Prostate gland (tissue), 2 donors: Measurements from ENCODE around the gene UTS2B. TPM values are rescaled to one million over a fixed set of nuclear protein-coding genes. Genes with fewer than 3 reads are reported as not detected.
A peak's percentile ranks its signal among the peaks of the same experiment; 100 is the strongest.

Experiments
- DNase-seq: peaks from one replicate; pipeline ENCODE4 v3.0.0-alpha.2; 2019; ENCODE audit warnings: low spot score
- H3K27ac ChIP-seq, 2 donors: fragments of 200-600 bp; sonication (generic); 2 replicates each; pipeline ENCODE4 v1.5.1; 2017 to 2019
- H3K27me3 ChIP-seq: fragments of 200-600 bp; sonication (generic); replicated peaks from 2 replicates; pipeline ENCODE4 v1.5.1; 2019; ENCODE audit not compliant: insufficient read depth
- H3K36me3 ChIP-seq, 2 donors: fragments of 200-600 bp; sonication (generic); 1 replicate in 1 of 2; 2 replicates in 1 of 2; pipeline versions ENCODE4 v1.5.1 to v1.8.1; 2017 to 2019
- H3K4me1 ChIP-seq: fragments of 200-600 bp; sonication (generic); replicated peaks from 2 replicates; pipeline ENCODE4 v1.5.1; 2019
- H3K4me3 ChIP-seq, 2 donors: fragments of 200-600 bp; sonication (generic); 2 replicates each; pipeline ENCODE4 v1.5.1; 2017 to 2019
- H3K9me3 ChIP-seq: fragments of 200-600 bp; sonication (generic); 2 replicates; pipeline ENCODE4 v1.5.1; 2017
- CTCF ChIP-seq, 4 experiments: fragments of 200-600 bp in 2 of 4; fragments of 450-650 bp in 2 of 4; sonication (generic) in 2 of 4; IDR thresholded peaks; 1 replicate in 3 of 4; 2 replicates in 1 of 4; pipeline ENCODE4 v1.5.1; 2016 to 2019; ENCODE audit warnings: antibody characterized with exemption in 4 of 4, mild to moderate bottlenecking in 2 of 4, moderate library complexity in 2 of 4
- POLR2A ChIP-seq: fragments of 450-650 bp; IDR thresholded peaks from one replicate; pipeline ENCODE4 v1.6.1; 2016; ENCODE audit warnings: antibody characterized with exemption, mild to moderate bottlenecking
- POLR2AphosphoS5 ChIP-seq: sonication (generic); formaldehyde crosslinking; IDR thresholded peaks from one replicate; pipeline ENCODE4 v1.6.1; 2017; ENCODE audit warnings: antibody characterized with exemption
- WGBS: methylation state at CpG from one replicate; pipeline ENCODE4 v1.1.5; 2018; 5-methylcytosine and 5-hydroxymethylcytosine counted together
- intact Hi-C: fragments of 100-400 bp; cut with DNase I; formaldehyde crosslinking; loops from one replicate; pipeline ENCODE4 v1.14.2; 2022
- total RNA-seq, 2 donors: library from RNA; depleted of rRNA; stranded (reverse); fragments of >200 nt; gene quantifications; one replicate each; pipeline ENCODE4 v1.1.0, GENCODE V29; 2016

UTS2B gene
- total RNA-seq, 2 donors from 2014 or later, result 0.18 to 4.3 TPM

- H3K4me3 ChIP-seq, result peak within 1 kb of the TSS; percentile 86 to 96
- intact Hi-C loops, result loop anchor here (10.0 kb wide), 1 partner anchor 56 kb away; no protein-coding TSS in a partner anchor
- H3K4me1 ChIP-seq, result peaks cover 6% of the 10 kb centered on the region
- peak within 1 kb of the TSS; percentile 89 to 92 for H3K27ac ChIP-seq
- 1% methylated on average over 63 of the region's 63 CpGs for WGBS
- peak; percentile 70 for TF ChIP-seq POLR2AphosphoS5
- no peak for TF ChIP-seq POLR2A
- no peaks in the 10 kb centered on the region for H3K36me3 ChIP-seq
- no peaks in the 10 kb centered on the region for H3K9me3 ChIP-seq
- peak; percentile 82 for DNase-seq
- no peaks in the 10 kb centered on the region for H3K27me3 ChIP-seq
These were observed 1.2 kb downstream of the UTS2B start, which contains the start of gene CCDC50 for GRCh38 chr3:191328962-191329653. CCDC50 (plus strand) TSS chr3:191329394; CDS start chr3:191329675, 281 bp downstream.

GRCh38 chr3:191328383-191328961 lies 1.9 kb downstream of the UTS2B start:
- WGBS, result 69% methylated on average over 9 of the region's 9 CpGs
- H3K27me3 ChIP-seq, result no peaks in the 10 kb centered on the region
- H3K36me3 ChIP-seq, result no peaks in the 10 kb centered on the region
- peak overlapping the region; percentile 86 to 96 for H3K4me3 ChIP-seq
- H3K9me3 ChIP-seq, result no peaks in the 10 kb centered on the region
- H3K27ac ChIP-seq, result peak overlapping the region; percentile 89 to 92
- H3K4me1 ChIP-seq, result peaks cover 6% of the 10 kb centered on the region
- intact Hi-C loops, result loop anchor here (10.0 kb wide), 1 partner anchor 56 kb away; no protein-coding TSS in a partner anchor
- no peak for DNase-seq
- TF ChIP-seq CTCF (IDR thresholded peaks at IDR 0.05) (no peak), POLR2A (no peak), POLR2AphosphoS5 (no peak)

- H3K9me3 ChIP-seq, result no peaks in the 10 kb centered on the region
- H3K27me3 ChIP-seq, result no peaks in the 10 kb centered on the region
- 56% methylated on average over 2 of the region's 2 CpGs for WGBS
- no peak for TF ChIP-seq POLR2AphosphoS5
- TF ChIP-seq CTCF (IDR thresholded peaks at IDR 0.05), result no peak
- TF ChIP-seq POLR2A, result no peak
- DNase-seq, result no peak
- peaks cover 6% of the 10 kb centered on the region for H3K4me1 ChIP-seq
- no peak overlapping the region for H3K4me3 ChIP-seq
- intact Hi-C loops, result loop anchor here (10.0 kb wide), 1 partner anchor 57 kb away; no protein-coding TSS in a partner anchor
- H3K27ac ChIP-seq, result no peak overlapping the region
- no peaks in the 10 kb centered on the region for H3K36me3 ChIP-seq
These were observed 2.8 kb downstream of the UTS2B start for GRCh38 chr3:191327526-191327925.

GRCh38 chr3:191324936-191325335 lies 5.4 kb downstream of the UTS2B start:
- WGBS, result 93% methylated on average over 2 of the region's 2 CpGs
- H3K27me3 ChIP-seq, result no peaks in the 10 kb centered on the region
- H3K9me3 ChIP-seq, result no peaks in the 10 kb centered on the region
- H3K4me1 ChIP-seq, result peaks cover 4% of the 10 kb centered on the region
- intact Hi-C loops, result loop anchor here (10.0 kb wide), 1 partner anchor 60 kb away; no protein-coding TSS in a partner anchor
- no peak overlapping the region for H3K4me3 ChIP-seq
- H3K36me3 ChIP-seq, result no peaks in the 10 kb centered on the region
- no peak overlapping the region for H3K27ac ChIP-seq
- no peak for DNase-seq
- no peak for TF ChIP-seq POLR2AphosphoS5
- TF ChIP-seq POLR2A, result no peak
- no peak for TF ChIP-seq CTCF (IDR thresholded peaks at IDR 0.05)

- no peaks in the 10 kb centered on the region for H3K27me3 ChIP-seq
- no peaks in the 10 kb centered on the region for H3K9me3 ChIP-seq
- WGBS, result 71% methylated on average over 4 of the region's 4 CpGs
- H3K4me3 ChIP-seq, result no peak overlapping the region
- no peak overlapping the region for H3K27ac ChIP-seq
- TF ChIP-seq POLR2A, result no peak
- TF ChIP-seq POLR2AphosphoS5, result no peak
- no peak for TF ChIP-seq CTCF (IDR thresholded peaks at IDR 0.05)
- H3K36me3 ChIP-seq, result no peaks in the 10 kb centered on the region
- no peak for DNase-seq
- intact Hi-C loops, result loop anchor here (10.0 kb wide), 1 partner anchor 64 kb away; no protein-coding TSS in a partner anchor
- H3K4me1 ChIP-seq, result peaks cover 4% of the 10 kb centered on the region
These were observed 9.1 kb downstream of the UTS2B start for GRCh38 chr3:191321019-191321767.
